Measurements from ENCODE around the gene ZNF496.
"Not testable (repeated sequence)": the region's sequence is repeated elsewhere in the genome, so short reads cannot be mapped to it uniquely, and the experiment has no call there.

Gene ZNF496

GRCh38 chr1:247331525-247332214, at the start of gene ZNF496:
ZNF496 (minus strand) TSS chr1:247331867; CDS start chr1:247329578, 2,289 bp downstream.
- peak; percentile 48 for DNase-seq

- no peak for DNase-seq
Observed at GRCh38 chr1:247378334-247379073, 46.8 kb upstream of the ZNF496 start.

- DNase-seq, result not testable (repeated sequence)
Observed at GRCh38 chr1:247377656-247378055, 46.0 kb upstream of the ZNF496 start.

- DNase-seq, result no peak
Observed at GRCh38 chr1:247376659-247377058, 45.0 kb upstream of the ZNF496 start.

- no peak for DNase-seq
Observed at GRCh38 chr1:247375747-247376146, 44.1 kb upstream of the ZNF496 start.

GRCh38 chr1:247374651-247375334, 43.1 kb upstream of the ZNF496 start:
- not testable (repeated sequence) for DNase-seq

GRCh38 chr1:247373721-247374141, 42.1 kb upstream of the ZNF496 start:
- DNase-seq, result no peak

- no peak for DNase-seq
Observed at GRCh38 chr1:247371801-247372259, 40.2 kb upstream of the ZNF496 start.

- no peak for DNase-seq
Observed at GRCh38 chr1:247370786-247371732, 39.4 kb upstream of the ZNF496 start.

GRCh38 chr1:247368490-247369145, 37.0 kb upstream of the ZNF496 start:
- DNase-seq, result no peak

- no peak for DNase-seq
Observed at GRCh38 chr1:247367786-247368422, 36.2 kb upstream of the ZNF496 start.

GRCh38 chr1:247366926-247367645, 35.4 kb upstream of the ZNF496 start:
- no peak for DNase-seq

- DNase-seq, result not testable (repeated sequence)
Observed at GRCh38 chr1:247366345-247366744, 34.7 kb upstream of the ZNF496 start.

- DNase-seq, result no peak
Observed at GRCh38 chr1:247365023-247365422, 33.4 kb upstream of the ZNF496 start.

GRCh38 chr1:247363000-247363399, 31.3 kb upstream of the ZNF496 start:
- not testable (repeated sequence) for DNase-seq

- DNase-seq, result no peak
Observed at GRCh38 chr1:247362153-247362552, 30.5 kb upstream of the ZNF496 start.

- DNase-seq, result no peak
Observed at GRCh38 chr1:247360991-247361731, 29.5 kb upstream of the ZNF496 start.

GRCh38 chr1:247360116-247360898, 28.6 kb upstream of the ZNF496 start:
- no peak for DNase-seq

- DNase-seq, result no peak
Observed at GRCh38 chr1:247359559-247359958, 27.9 kb upstream of the ZNF496 start.

Data from NCI-H1694 (cell line).